ENCODE measurements around the gene PGRMC2.

The PGRMC2 gene

GRCh38 chr4:128298852-128299251, 11.2 kb upstream of the PGRMC2 start:
- DNase-seq (ENCODE audit: low read depth): no peak

GRCh38 chr4:128298146-128298758, 10.6 kb upstream of the PGRMC2 start:
- DNase-seq (ENCODE audit: low read depth): no peak

GRCh38 chr4:128295255-128295654, 7.6 kb upstream of the PGRMC2 start:
- DNase-seq (ENCODE audit: low read depth): no peak

- DNase-seq (ENCODE audit: low read depth): no peak
Observed at GRCh38 chr4:128294464-128294863, 6.9 kb upstream of the PGRMC2 start.

GRCh38 chr4:128292349-128292748, 4.7 kb upstream of the PGRMC2 start:
- no peak for DNase-seq (ENCODE audit: low read depth)

GRCh38 chr4:128291096-128291495, 3.5 kb upstream of the PGRMC2 start:
- no peak for DNase-seq (ENCODE audit: low read depth)

GRCh38 chr4:128290526-128290925, 2.9 kb upstream of the PGRMC2 start:
- DNase-seq (ENCODE audit: low read depth): no peak

- no peak for DNase-seq (ENCODE audit: low read depth)
Observed at GRCh38 chr4:128289523-128290158, 2.0 kb upstream of the PGRMC2 start.

- no peak for DNase-seq (ENCODE audit: low read depth)
Observed at GRCh38 chr4:128288689-128289106, 1.1 kb upstream of the PGRMC2 start.

GRCh38 chr4:128287871-128288688, 467 bp upstream of the PGRMC2 start:
- peak; percentile 94 for DNase-seq (ENCODE audit: low read depth)

- DNase-seq (ENCODE audit: low read depth): no peak
Observed at GRCh38 chr4:128286474-128287058, 1.0 kb downstream of the PGRMC2 start.

GRCh38 chr4:128285085-128285997, 2.3 kb downstream of the PGRMC2 start:
- DNase-seq (ENCODE audit: low read depth): no peak

GRCh38 chr4:128284317-128284716, 3.3 kb downstream of the PGRMC2 start:
- no peak for DNase-seq (ENCODE audit: low read depth)

GRCh38 chr4:128283071-128283470, 4.5 kb downstream of the PGRMC2 start:
- DNase-seq (ENCODE audit: low read depth): no peak

- no peak for DNase-seq (ENCODE audit: low read depth)
Observed at GRCh38 chr4:128282516-128282915, 5.1 kb downstream of the PGRMC2 start.

GRCh38 chr4:128281354-128281753, 6.3 kb downstream of the PGRMC2 start:
- no peak for DNase-seq (ENCODE audit: low read depth)

- DNase-seq (ENCODE audit: low read depth): no peak
Observed at GRCh38 chr4:128279624-128280225, 7.9 kb downstream of the PGRMC2 start.

GRCh38 chr4:128277856-128278255, 9.8 kb downstream of the PGRMC2 start:
- no peak for DNase-seq (ENCODE audit: low read depth)

- peak; percentile 50 for DNase-seq (ENCODE audit: low read depth)
Observed at GRCh38 chr4:128275346-128275745, 12.3 kb downstream of the PGRMC2 start.

- no peak for DNase-seq (ENCODE audit: low read depth)
Observed at GRCh38 chr4:128271551-128271950, 16.1 kb downstream of the PGRMC2 start.

GRCh38 chr4:128268970-128269369, 18.6 kb downstream of the PGRMC2 start:
- no peak for DNase-seq (ENCODE audit: low read depth)

Data from HS-5 (cell line).